ENCODE data around the gene HNF4A. TPM values are rescaled to one million over a fixed set of nuclear protein-coding genes. Genes with fewer than 3 reads are reported as not detected.
A peak's percentile ranks its signal among the peaks of the same experiment; 100 is the strongest.

HNF4A gene
- total and polyA plus RNA-seq, 2 of the 13 experiments (the other 11 are each of a cell fraction or from before 2014, with no cell fraction given): 80.9 to 169 TPM

- TF ChIP-seq ZNF18 (CRISPR knock-in tag; IDR thresholded peaks at IDR 0.05; ENCODE audit: insufficient replicate concordance) (peak; percentile 88), ZFP36 (IDR thresholded peaks at IDR 0.05; ENCODE audit: borderline replicate concordance, low read depth, low read length, partially characterized antibody) (no peak), TEAD2 (CRISPR knock-in tag; IDR thresholded peaks at IDR 0.05) (no peak), ZNF326 (CRISPR knock-in tag; IDR thresholded peaks at IDR 0.05; ENCODE audit: borderline replicate concordance) (no peak), HNRNPK (IDR thresholded peaks at IDR 0.05; ENCODE audit: low read depth, low read length, poor library complexity, severe bottlenecking) (peak; percentile 87), ZNF256 (CRISPR knock-in tag; conservative IDR thresholded peaks at IDR 0.05) (no peak), NCOA2 (CRISPR knock-in tag; IDR thresholded peaks at IDR 0.05) (peak; percentile 71), CREM (IDR thresholded peaks at IDR 0.05) (peak; percentile 88), CREM (CRISPR knock-in tag; IDR thresholded peaks at IDR 0.05) (peak; percentile 65; the same call in 1 of the 2 replicates), ATF1 (CRISPR knock-in tag; IDR thresholded peaks at IDR 0.05) (no peak; the same call in 1 of the 2 replicates), IRX3 (CRISPR knock-in tag; IDR thresholded peaks at IDR 0.05; ENCODE audit: borderline replicate concordance, low read depth) (peak; percentile 98; the same call in 1 of the 2 replicates), ZNF350 (CRISPR knock-in tag; IDR thresholded peaks at IDR 0.05; ENCODE audit: borderline replicate concordance, low read depth) (peak; percentile 87; the same call in 1 of the 2 replicates), TEF (CRISPR knock-in tag; IDR thresholded peaks at IDR 0.05) (0 out of 2 replicates have a peak, but pooled peaks have one; percentile 16), ZNF674 (CRISPR knock-in tag; IDR thresholded peaks at IDR 0.05; ENCODE audit: low read depth) (0 out of 2 replicates have a peak, but pooled peaks have one; percentile 56), CC2D1A (CRISPR knock-in tag; IDR thresholded peaks at IDR 0.05) (peak; percentile 17; the same call in 1 of the 2 replicates), ZBTB26 (CRISPR knock-in tag; IDR thresholded peaks at IDR 0.05; ENCODE audit: borderline replicate concordance) (peak; percentile 90), ZFP62 (CRISPR knock-in tag; IDR thresholded peaks at IDR 0.05) (no peak), TCF12 (IDR thresholded peaks at IDR 0.05) (no peak), TCF12 (CRISPR knock-in tag; IDR thresholded peaks at IDR 0.05) (0 out of 2 replicates have a peak, but pooled peaks have one; percentile 81), ZNF547 (CRISPR knock-in tag; IDR thresholded peaks at IDR 0.05) (peak; percentile 98), FOXJ3 (CRISPR knock-in tag; IDR thresholded peaks at IDR 0.05; ENCODE audit: borderline replicate concordance) (no peak), IRF1 (CRISPR knock-in tag; IDR thresholded peaks at IDR 0.05; ENCODE audit: low read depth) (0 out of 2 replicates have a peak, but pooled peaks have one; percentile 83), ZSCAN9 (CRISPR knock-in tag; IDR thresholded peaks at IDR 0.05; ENCODE audit: borderline replicate concordance) (peak; percentile 90), FOXA3 (CRISPR knock-in tag; IDR thresholded peaks at IDR 0.05) (peak; percentile 79), AHR (CRISPR knock-in tag; IDR thresholded peaks at IDR 0.05) (peak; percentile 98), SMAD9 (CRISPR knock-in tag; IDR thresholded peaks at IDR 0.05) (no peak; the same call in none of the 2 replicates), NR3C1 (CRISPR knock-in tag; IDR thresholded peaks at IDR 0.05) (no peak)
Observed at GRCh38 chr20:44475694-44476560, 120.4 kb downstream of the HNF4A start, which contains the start of gene TTPAL (continued).
